Gastrocnemius medialis (tissue), 4 donors: ENCODE results near the gene ABI3BP.

Experiments
- POLR2A ChIP-seq, 2 donors: fragments of 450-650 bp; IDR thresholded peaks; one replicate each; pipeline ENCODE4 v1.6.1; 2017; ENCODE audit warnings: antibody characterized with exemption in 2 of 2, mild to moderate bottlenecking in 2 of 2, moderate library complexity in 2 of 2
- TF ChIP-seq, protein P1 (sequence below), 5 experiments: fragments of 450-650 bp in 3 of 5; fragments of 200-600 bp in 2 of 5; sonication (generic) in 2 of 5; IDR thresholded peaks in 4 of 5; conservative IDR thresholded peaks in 1 of 5; 1 replicate in 4 of 5; 2 replicates in 1 of 5; pipeline ENCODE4 v1.5.1; 2016 to 2019; ENCODE audit warnings: antibody characterized with exemption in 5 of 5, mild to moderate bottlenecking in 3 of 5, moderate library complexity in 3 of 5

DNA sequence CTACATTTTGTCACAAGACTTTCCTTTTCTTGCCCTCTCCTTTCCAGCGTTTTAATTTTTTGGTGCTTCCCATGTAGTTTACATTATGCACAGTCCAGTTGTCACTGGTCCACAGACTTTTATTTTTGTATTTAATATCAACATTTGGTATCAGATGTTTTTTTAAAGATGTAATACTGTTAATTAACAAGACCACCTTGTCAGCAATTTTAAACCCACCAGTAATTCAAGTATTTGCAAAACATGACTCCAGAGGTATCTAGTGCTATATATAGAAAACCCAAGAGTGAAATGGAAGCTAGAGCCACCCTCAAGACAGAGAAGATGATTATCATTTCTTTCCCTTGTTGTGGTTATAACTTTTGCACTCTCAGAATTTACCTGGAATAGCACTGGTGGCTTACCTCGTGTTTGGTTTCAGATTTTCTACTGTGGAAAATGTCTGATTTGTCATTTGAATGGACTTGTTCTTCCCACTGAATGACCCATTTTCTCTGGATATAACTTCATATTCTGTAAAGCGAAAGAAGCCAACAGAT, 227.7 kb downstream of the ABI3BP start:
- TF ChIP-seq, protein P1, sequence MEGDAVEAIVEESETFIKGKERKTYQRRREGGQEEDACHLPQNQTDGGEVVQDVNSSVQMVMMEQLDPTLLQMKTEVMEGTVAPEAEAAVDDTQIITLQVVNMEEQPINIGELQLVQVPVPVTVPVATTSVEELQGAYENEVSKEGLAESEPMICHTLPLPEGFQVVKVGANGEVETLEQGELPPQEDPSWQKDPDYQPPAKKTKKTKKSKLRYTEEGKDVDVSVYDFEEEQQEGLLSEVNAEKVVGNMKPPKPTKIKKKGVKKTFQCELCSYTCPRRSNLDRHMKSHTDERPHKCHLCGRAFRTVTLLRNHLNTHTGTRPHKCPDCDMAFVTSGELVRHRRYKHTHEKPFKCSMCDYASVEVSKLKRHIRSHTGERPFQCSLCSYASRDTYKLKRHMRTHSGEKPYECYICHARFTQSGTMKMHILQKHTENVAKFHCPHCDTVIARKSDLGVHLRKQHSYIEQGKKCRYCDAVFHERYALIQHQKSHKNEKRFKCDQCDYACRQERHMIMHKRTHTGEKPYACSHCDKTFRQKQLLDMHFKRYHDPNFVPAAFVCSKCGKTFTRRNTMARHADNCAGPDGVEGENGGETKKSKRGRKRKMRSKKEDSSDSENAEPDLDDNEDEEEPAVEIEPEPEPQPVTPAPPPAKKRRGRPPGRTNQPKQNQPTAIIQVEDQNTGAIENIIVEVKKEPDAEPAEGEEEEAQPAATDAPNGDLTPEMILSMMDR (IDR thresholded peaks at IDR 0.05 in 4 of 5, conservative IDR thresholded peaks at IDR 0.05 in 1 of 5): no peak
- no peak for TF ChIP-seq POLR2A (IDR thresholded peaks at IDR 0.05)
